Ecto neural progenitor cell (in vitro differentiated cells): ENCODE measurements around the gene LRRC61.

Experiments
- DNase-seq: peaks from one replicate; pipeline ENCODE4 v3.0.0-alpha.2; 2018; ENCODE audit warnings: low spot score

LRRC61 gene

GRCh38 chr7:150332852-150333635 lies 9.9 kb downstream of the LRRC61 start:
- DNase-seq, result no peak

GRCh38 chr7:150333659-150334058 lies 10.5 kb downstream of the LRRC61 start:
- no peak for DNase-seq

DNA sequence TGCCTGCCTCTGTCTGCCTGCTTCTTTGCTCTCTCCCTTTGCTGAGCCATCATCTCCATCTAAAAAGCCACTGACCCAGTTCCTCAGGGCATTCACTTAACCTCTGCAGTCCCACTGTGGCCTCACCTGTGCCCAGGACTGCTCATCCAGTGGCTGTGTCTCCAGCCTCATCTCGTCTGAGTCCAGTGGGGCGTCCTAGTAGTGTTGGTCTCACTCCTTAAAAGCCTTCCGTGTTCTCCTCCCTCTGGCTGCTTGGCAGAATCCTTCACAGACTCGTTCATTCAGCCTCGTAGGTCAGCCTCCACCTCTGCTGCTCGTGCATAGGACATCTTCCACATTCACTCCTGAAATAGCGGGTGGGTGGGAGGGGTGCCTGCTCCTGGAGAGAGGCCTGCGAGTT lies 11.0 kb downstream of the LRRC61 start:
- no peak for DNase-seq

- DNase-seq, result no peak
Measured at GRCh38 chr7:150335108-150335773, 12.1 kb downstream of the LRRC61 start.

GRCh38 chr7:150335774-150336112 lies 12.6 kb downstream of the LRRC61 start:
- DNase-seq, result no peak

GRCh38 chr7:150336746-150337145 lies 13.6 kb downstream of the LRRC61 start:
- no peak for DNase-seq

DNA sequence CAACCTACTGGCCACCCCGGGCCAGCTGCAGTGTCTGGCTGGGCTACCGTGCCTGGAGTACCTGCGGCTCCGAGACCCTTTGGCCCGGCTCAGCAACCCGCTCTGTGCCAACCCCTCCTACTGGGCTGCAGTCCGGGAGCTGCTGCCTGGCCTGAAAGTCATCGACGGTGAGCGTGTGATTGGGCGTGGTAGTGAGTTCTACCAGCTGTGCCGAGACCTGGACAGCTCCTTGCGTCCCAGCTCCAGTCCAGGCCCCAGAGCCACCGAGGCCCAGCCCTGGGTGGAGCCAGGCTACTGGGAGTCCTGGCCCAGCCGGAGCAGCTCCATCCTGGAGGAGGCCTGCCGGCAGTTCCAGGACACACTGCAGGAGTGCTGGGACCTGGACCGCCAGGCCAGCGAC lies 14.0 kb downstream of the LRRC61 start:
- DNase-seq, result no peak

DNA sequence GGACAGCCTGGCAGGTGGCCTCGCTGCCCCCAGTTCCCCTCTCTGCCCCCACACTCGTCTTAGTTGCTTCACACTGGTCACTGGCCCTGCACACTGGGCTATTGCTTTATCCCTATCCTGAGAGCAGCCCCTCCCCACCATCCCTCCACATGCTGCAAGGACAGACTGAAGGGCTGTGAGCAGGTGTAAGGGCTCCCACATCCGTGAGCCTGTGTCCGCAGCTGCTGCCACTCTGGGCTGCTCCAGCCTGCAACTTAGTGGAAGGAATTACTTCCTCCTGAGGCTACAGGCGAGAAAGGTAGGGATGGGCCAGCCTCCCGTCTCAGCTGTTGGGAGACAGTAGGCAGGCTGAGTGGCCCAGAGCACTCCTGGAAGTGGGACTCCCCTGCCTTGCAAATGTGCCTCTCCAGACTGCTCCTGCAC lies 14.5 kb downstream of the LRRC61 start:
- no peak for DNase-seq

DNA sequence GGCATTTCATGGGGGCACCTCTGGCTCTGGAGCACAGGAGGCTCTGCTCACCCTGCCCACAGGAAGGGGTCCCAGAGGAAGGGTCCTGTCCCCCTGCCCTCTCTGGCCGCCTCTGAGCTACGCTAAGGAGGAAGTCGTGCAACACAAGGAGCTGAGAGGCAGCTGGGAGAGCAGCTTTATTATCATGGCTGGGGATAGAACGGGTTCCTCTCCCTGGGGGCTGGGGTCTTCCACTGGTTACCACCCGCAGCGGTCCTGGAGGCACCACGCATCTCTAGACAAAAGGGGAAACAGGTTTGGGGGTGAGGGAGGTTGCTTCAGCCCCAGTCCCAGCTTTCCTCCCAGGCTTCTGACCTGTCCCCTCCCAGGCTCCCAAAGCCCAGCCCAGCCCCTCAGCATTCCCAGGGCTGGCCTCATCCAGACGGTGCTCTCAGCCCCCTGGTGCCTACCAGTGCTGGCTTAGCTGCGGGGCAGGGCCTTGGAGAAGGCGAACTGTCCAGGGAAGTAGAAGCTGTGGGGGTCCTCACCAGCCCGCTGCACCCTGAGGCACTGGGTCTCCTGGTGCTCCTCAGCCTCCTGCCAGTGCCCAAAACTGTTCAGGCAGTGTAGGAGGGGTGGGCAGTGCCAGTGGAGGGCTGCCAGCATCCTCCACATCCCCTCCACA lies 15.1 kb downstream of the LRRC61 start:
- no peak for DNase-seq

GRCh38 chr7:150339409-150339809 lies 16.3 kb downstream of the LRRC61 start:
- DNase-seq, result no peak

DNA sequence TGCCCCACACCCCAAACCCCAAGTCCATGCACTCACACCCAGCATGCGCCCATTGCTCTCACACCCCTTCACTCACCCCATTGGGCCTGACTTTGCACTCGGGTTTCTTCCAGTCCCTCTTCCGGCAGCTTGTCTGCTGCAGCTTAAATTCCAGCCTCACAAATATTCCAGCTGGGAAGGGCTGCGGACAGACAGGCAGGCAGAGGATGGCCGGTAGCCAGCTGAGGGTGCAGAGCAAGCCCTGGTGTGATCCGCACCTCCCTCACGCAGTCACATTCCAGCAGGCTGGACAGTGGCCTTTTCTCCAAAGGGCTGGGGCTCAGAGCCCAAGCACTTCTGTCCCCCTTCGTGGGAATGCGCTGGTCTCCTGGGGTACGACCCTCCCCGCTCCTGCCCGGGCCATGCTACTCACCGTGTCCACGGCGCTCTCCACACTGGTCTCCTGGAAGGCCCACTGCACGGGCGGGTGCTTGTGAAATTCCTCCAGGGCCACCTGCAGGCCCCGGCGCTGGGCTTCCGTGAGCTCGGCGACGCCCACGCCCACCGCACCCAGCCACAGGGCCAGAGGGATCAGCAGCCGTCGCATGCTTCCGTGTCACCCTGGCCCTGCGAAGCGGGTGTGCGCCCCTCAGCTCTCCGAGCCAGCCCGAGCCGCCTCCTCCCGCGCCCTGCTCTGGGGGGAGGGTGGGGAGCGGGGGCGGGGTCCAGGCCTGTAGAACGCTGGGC lies 17.0 kb downstream of the LRRC61 start:
- no peak for DNase-seq

DNA sequence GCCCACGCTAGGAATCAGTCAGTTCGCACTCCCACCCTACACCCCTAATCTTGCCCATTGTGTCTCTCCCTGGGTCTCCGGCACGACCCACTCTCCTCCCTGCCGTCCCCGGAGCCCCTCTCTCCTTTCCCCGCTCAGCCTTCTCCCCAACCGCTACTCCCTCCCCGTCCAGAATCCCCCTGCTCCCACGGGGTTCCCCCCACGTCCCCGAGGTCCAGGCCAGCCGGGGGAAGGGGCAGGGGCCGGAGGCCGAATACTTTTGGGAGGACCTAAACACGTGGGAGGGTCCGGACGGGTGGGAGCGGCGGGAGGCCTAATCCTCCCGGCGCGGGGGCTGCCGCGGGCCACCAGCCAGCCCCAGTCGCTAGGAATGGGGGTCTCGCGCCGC lies 17.7 kb downstream of the LRRC61 start:
- DNase-seq, result no peak

- no peak for DNase-seq
Measured at GRCh38 chr7:150341263-150342120, 18.3 kb downstream of the LRRC61 start, which contains the start of gene RARRES2. Gene RARRES2 (minus strand): TSS chr7:150341629. CDS start chr7:150340609, 1,020 bp downstream.

DNA sequence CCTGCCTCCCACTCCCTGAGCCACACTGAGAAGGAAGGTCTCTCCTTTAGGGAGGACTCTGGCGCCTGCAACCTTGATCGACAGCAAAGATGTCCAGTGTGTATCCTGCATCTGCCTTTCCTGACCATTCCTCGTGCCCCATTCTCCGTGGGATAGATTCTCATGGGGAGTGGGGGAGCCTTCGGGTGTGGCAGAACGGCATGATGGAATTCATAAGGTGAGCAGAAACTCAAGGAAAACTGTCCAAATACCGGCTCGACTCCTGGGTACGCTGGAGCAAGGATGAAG lies 18.9 kb downstream of the LRRC61 start:
- no peak for DNase-seq

- DNase-seq, result no peak
Measured at GRCh38 chr7:150343225-150343624, 20.1 kb downstream of the LRRC61 start.

DNA sequence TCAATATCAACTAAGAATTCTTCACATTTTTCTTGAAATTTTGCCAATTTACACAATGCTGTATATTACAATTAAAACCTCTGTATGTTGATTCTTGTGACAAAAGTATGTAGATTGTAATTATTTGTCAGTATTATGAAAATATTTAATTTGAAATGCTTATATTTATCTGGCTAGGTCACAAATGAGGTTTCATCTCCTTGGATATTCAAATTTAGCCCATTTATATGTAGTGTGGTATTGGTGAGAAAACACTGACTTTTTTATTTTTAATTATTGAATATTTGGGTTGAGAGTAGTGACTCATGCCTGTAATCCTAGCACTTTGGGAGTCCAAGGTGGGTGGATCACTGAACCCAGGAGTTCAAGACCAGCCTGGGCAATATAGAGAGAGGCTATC lies 21.1 kb downstream of the LRRC61 start:
- DNase-seq, result no peak

GRCh38 chr7:150345012-150345411 lies 21.9 kb downstream of the LRRC61 start:
- DNase-seq, result no peak

GRCh38 chr7:150346922-150347321 lies 23.8 kb downstream of the LRRC61 start:
- DNase-seq, result no peak

- DNase-seq, result no peak
Measured at GRCh38 chr7:150351587-150352194, 28.5 kb downstream of the LRRC61 start.

DNA sequence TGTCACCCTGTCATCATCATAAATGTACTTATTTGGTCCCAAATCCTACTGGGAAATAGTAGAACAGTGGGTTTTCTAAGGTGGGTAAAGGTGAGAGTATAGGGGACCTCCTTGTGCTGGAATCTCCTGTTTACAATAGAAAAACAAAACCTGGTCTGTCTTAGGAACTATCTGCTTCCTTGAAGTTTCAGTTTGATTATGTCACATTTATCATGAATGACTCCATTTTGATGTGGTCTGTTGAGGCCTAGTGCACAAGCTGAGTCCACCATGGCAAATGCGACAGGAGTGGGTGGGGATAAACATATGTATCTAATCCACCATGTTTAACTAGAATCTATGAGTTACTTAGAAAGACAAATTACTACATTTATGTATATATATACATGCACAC lies 32.5 kb downstream of the LRRC61 start:
- DNase-seq, result no peak

DNA sequence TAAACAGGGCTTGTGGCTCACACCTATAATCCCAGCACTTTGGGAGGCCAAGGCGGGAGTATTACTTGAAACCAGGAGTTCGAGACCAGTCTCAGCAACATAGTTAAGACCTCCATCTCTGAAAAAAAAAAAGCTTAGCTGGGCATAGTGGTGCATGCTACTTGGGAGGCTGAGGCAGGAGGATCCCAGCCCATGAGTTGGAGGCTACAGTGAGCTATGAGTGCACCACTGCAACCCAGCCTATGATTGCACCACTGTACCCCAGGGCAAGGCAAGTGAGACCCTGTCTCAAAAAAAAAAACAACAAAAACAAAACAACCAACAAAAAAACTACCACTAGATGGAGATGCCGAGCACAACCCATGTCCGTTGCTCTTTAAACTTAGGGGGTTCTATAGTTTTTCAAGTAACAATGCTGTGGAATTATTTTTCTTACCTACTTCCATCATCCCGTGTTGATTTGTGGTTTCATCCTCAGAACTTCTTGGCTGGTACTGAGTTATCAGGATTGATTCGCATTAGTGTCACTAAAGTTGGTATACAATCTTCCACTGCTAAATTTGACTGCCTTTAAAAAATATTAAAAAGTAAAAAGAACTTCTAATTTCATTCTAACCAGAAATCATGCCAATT lies 33.2 kb downstream of the LRRC61 start:
- no peak for DNase-seq
